PC-3 (cell line): ENCODE results near the gene GPR25. TPM values are rescaled to one million over a fixed set of nuclear protein-coding genes. Genes with fewer than 3 reads are reported as not detected.

Source experiments
- ATAC-seq: fragments of 200-7000 bp; cut with Tn5 transposase; 2 replicates; pipeline ENCODE4 v1.9.1; 2020; ENCODE audit warnings: mild to moderate bottlenecking, moderate library complexity
- BruUV-seq: library from RNA; stranded (reverse); fragments of 400-500 nt; replicated peaks from 2 replicates; lab custom pipeline; 2021; lab: Mats Ljungman, UMichigan
- CTCF ChIA-PET: fragments of 300-600 bp; sonication (Branson Sonifier 250); formaldehyde crosslinking; loops from one replicate; lab custom pipeline; 2022; ENCODE audit warnings: antibody characterized with exemption; lab: Charles Lee
- POLR2A ChIA-PET: fragments of 300-600 bp; sonication (Branson Sonifier 250); formaldehyde crosslinking; loops from one replicate; lab custom pipeline; 2022; ENCODE audit warnings: antibody characterized with exemption; ENCODE audit not compliant: unreplicated experiment; lab: Charles Lee
- DNase-seq: peaks from one replicate; pipeline ENCODE4 v3.0.0-alpha.2; 2015
- H2AFZ ChIP-seq: fragments of 300-600 bp; sonication (generic); 2 replicates; pipeline ENCODE4 v1.6.0; 2016; ENCODE audit warnings: antibody characterized with exemption, low read length
- H3F3A ChIP-seq: fragments of 300-600 bp; sonication (generic); one replicate; pipeline ENCODE4 v1.6.0; 2017; ENCODE audit warnings: antibody characterized with exemption, low read length, control low read depth, mild to moderate bottlenecking; ENCODE audit not compliant: unreplicated experiment
- H3K27ac ChIP-seq: fragments of 300-600 bp; sonication (generic); 2 replicates; pipeline ENCODE4 v1.5.1; 2016; ENCODE audit warnings: mild to moderate bottlenecking, low read length
- H3K27me3 ChIP-seq: fragments of 300-600 bp; sonication (generic); 2 replicates; pipeline ENCODE4 v1.6.1; 2016; ENCODE audit warnings: low read length, mixed read lengths
- H3K36me3 ChIP-seq: fragments of 300-600 bp; sonication (generic); 2 replicates; pipeline ENCODE4 v1.6.1; 2016; ENCODE audit warnings: low read depth, mixed run types, low read length, mixed read lengths
- H3K4me1 ChIP-seq: fragments of 300-600 bp; sonication (generic); 2 replicates; pipeline ENCODE4 v1.5.1; 2016; ENCODE audit warnings: low read length; ENCODE audit not compliant: insufficient read depth
- H3K4me2 ChIP-seq: fragments of 300-600 bp; sonication (generic); 2 replicates; pipeline ENCODE4 v1.6.0; 2016; ENCODE audit warnings: low read length
- H3K4me3 ChIP-seq: fragments of 300-600 bp; sonication (generic); 2 replicates; pipeline ENCODE4 v1.5.1; 2016; ENCODE audit warnings: mild to moderate bottlenecking, low read length, mixed read lengths
- H3K79me2 ChIP-seq: fragments of 300-600 bp; sonication (generic); 2 replicates; pipeline ENCODE4 v1.6.1; 2017; ENCODE audit warnings: low read length, mixed read lengths
- H3K9ac ChIP-seq: fragments of 300-600 bp; sonication (generic); 2 replicates; pipeline ENCODE4 v1.6.0; 2016; ENCODE audit warnings: mild to moderate bottlenecking, low read length
- H3K9me2 ChIP-seq: fragments of 300-600 bp; sonication (generic); replicated peaks from 2 replicates; pipeline ENCODE4 v1.6.1; 2016; ENCODE audit warnings: mixed run types, low read length, mixed read lengths
- H3K9me3 ChIP-seq: fragments of 300-600 bp; sonication (generic); 2 replicates; pipeline ENCODE4 v1.6.1; 2016; ENCODE audit warnings: low read length, mixed read lengths
- H4K20me1 ChIP-seq: fragments of 300-600 bp; sonication (generic); 2 replicates; pipeline ENCODE4 v1.6.1; 2016; ENCODE audit warnings: low read length, mixed read lengths
- CTCF ChIP-seq: fragments of 300-600 bp; sonication (generic); conservative IDR thresholded peaks from 2 replicates; pipeline ENCODE4 v1.5.1; 2017; ENCODE audit warnings: antibody characterized with exemption, low read depth, mild to moderate bottlenecking, low read length
- EZH2 ChIP-seq: fragments of 300-600 bp; sonication (generic); IDR thresholded peaks from one replicate; pipeline ENCODE4 v1.6.1; 2017; ENCODE audit warnings: antibody characterized with exemption, mild to moderate bottlenecking, low read length; ENCODE audit not compliant: unreplicated experiment
- EZH2phosphoT487 ChIP-seq: fragments of 300-600 bp; sonication (generic); IDR thresholded peaks from 2 replicates; pipeline ENCODE4 v1.6.1; 2018; ENCODE audit warnings: mild to moderate bottlenecking, antibody characterized with exemption, low read length, borderline replicate concordance
- intact Hi-C: fragments of 100-400 bp; cut with micrococcal nuclease; formaldehyde crosslinking; loops from 2 replicates; pipeline ENCODE4 v1.9.0; 2023
- total RNA-seq: library from RNA; depleted of rRNA; stranded (reverse); fragments of >200 nt; gene quantifications from 2 replicates; pipeline ENCODE4 v1.2.3, GENCODE V29; 2014; rRNA removed

The GPR25 gene
- total RNA-seq, 1 experiment from 2014 or later = not detected

- H2AFZ ChIP-seq = no peak overlapping the region
- H3K4me2 ChIP-seq = no peak overlapping the region
- peaks cover 11% of the 10 kb centered on the region for H3K4me1 ChIP-seq
- no peaks in the 10 kb centered on the region for H3K9me3 ChIP-seq
- H3K27me3 ChIP-seq = no peaks in the 10 kb centered on the region
- DNase-seq (no peak), ATAC-seq (no peak)
- POLR2A ChIA-PET = no interaction called here
- intact Hi-C loops = no loop called here
- H3K79me2 ChIP-seq = no peaks in the 10 kb centered on the region
- H3K9me2 ChIP-seq = no peaks in the 10 kb centered on the region
- CTCF ChIA-PET = no interaction called here
- TF ChIP-seq CTCF = no peak
- no peak for TF ChIP-seq EZH2phosphoT487
- no peak for TF ChIP-seq EZH2
- no peak overlapping the region for H3K4me3 ChIP-seq
- no peaks in the 10 kb centered on the region for H4K20me1 ChIP-seq
- BruUV-seq = no TSS peak
- no peak overlapping the region for H3K9ac ChIP-seq
- H3K27ac ChIP-seq = no peak overlapping the region
- no peaks in the 10 kb centered on the region for H3K36me3 ChIP-seq
- H3F3A ChIP-seq = no peaks in the 10 kb centered on the region
Observed at GRCh38 chr1:200922406-200922805, 49.6 kb downstream of the GPR25 start.

DNA sequence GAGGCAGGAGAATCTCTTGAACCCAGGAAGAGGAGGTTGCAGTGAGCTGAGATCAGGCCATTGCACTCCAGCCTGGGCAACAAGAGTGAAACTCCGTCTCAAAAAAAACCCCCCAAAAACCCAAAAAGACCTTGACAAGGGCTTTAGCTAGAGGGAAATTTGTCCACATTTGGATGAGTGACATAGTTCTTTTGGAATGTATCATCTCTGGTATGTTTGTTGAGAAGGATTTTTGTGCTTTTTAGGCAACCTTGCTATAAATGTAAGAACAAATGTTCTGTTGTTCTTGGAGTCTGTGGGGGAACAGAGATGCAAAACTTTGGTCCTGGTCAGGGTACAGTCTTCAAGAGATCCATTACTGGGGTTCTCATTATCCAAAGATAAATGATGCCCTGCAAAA, 50.8 kb downstream of the GPR25 start:
- no peaks in the 10 kb centered on the region for H3K36me3 ChIP-seq
- H3K79me2 ChIP-seq = no peaks in the 10 kb centered on the region
- H3K27me3 ChIP-seq = no peaks in the 10 kb centered on the region
- no peak for TF ChIP-seq EZH2phosphoT487
- no peak for TF ChIP-seq CTCF
- no peak for TF ChIP-seq EZH2
- intact Hi-C loops = no loop called here
- H3K4me3 ChIP-seq = no peak overlapping the region
- ChIA-PET POLR2A (interaction anchor here (0.7 kb wide), 1 partner anchor 600 kb away, joined by 3 read pairs; no protein-coding TSS in a partner anchor), CTCF (no interaction called here)
- H4K20me1 ChIP-seq = no peaks in the 10 kb centered on the region
- no peaks in the 10 kb centered on the region for H3K9me2 ChIP-seq
- no peak overlapping the region for H3K4me2 ChIP-seq
- H2AFZ ChIP-seq = no peak overlapping the region
- no peak overlapping the region for H3K9ac ChIP-seq
- DNase-seq (peak; percentile 71), ATAC-seq (peak; percentile 47)
- H3K4me1 ChIP-seq = peaks cover 11% of the 10 kb centered on the region
- BruUV-seq = no TSS peak
- H3K27ac ChIP-seq = no peak overlapping the region
- H3F3A ChIP-seq = no peaks in the 10 kb centered on the region
- H3K9me3 ChIP-seq = no peaks in the 10 kb centered on the region

Other genes with a start within 250 kb of the GPR25 start
- gene DDX59, start 203.1 kb upstream of the GPR25 start, total RNA-seq = 24.6 and 29.4 TPM in 2 replicates
- 28.6 and 29.5 TPM in 2 replicates for gene CAMSAP2, start 134.1 kb upstream of the GPR25 start, total RNA-seq
- 102 and 128 TPM in 2 replicates for gene INAVA, start 21.9 kb downstream of the GPR25 start, total RNA-seq
- gene KIF21B, start 150.7 kb downstream of the GPR25 start, total RNA-seq = 0.46 and 0.66 TPM in 2 replicates
- gene CACNA1S, start 239.4 kb downstream of the GPR25 start, total RNA-seq = not detected in 2 replicates